ENCODE data around the gene TTPAL. TPM values are rescaled to one million over a fixed set of nuclear protein-coding genes. Genes with fewer than 3 reads are reported as not detected.

Gene TTPAL
- total RNA-seq, 1 donor from 2014 or later = 8.4 TPM

- peak; percentile 10 for DNase-seq (ENCODE audit: low spot score)
Measured at GRCh38 chr20:44442298-44443070, 33.2 kb upstream of the TTPAL start.

- no peak for DNase-seq (ENCODE audit: low spot score)
Measured at GRCh38 chr20:44445742-44446710, 29.6 kb upstream of the TTPAL start.

GRCh38 chr20:44447827-44448419 is 27.8 kb upstream of the TTPAL start:
- DNase-seq (ENCODE audit: low spot score) = no peak

- DNase-seq (ENCODE audit: low spot score) = no peak
Measured at GRCh38 chr20:44448753-44449546, 26.7 kb upstream of the TTPAL start.

- no peak for DNase-seq (ENCODE audit: low spot score)
Measured at GRCh38 chr20:44449864-44450263, 25.8 kb upstream of the TTPAL start.

GRCh38 chr20:44450281-44450889 is 25.3 kb upstream of the TTPAL start:
- no peak for DNase-seq (ENCODE audit: low spot score)

- DNase-seq (ENCODE audit: low spot score) = no peak
Measured at GRCh38 chr20:44450903-44451450, 24.7 kb upstream of the TTPAL start.

GRCh38 chr20:44454306-44454963 is 21.2 kb upstream of the TTPAL start:
- DNase-seq (ENCODE audit: low spot score) = no peak

GRCh38 chr20:44455126-44455525 is 20.5 kb upstream of the TTPAL start:
- no peak for DNase-seq (ENCODE audit: low spot score)

GRCh38 chr20:44456611-44457010 is 19.1 kb upstream of the TTPAL start:
- DNase-seq (ENCODE audit: low spot score) = no peak

GRCh38 chr20:44457016-44457415 is 18.7 kb upstream of the TTPAL start:
- no peak for DNase-seq (ENCODE audit: low spot score)

GRCh38 chr20:44459271-44459670 is 16.4 kb upstream of the TTPAL start:
- no peak for DNase-seq (ENCODE audit: low spot score)

GRCh38 chr20:44460795-44461141 is 14.9 kb upstream of the TTPAL start:
- peak; percentile 38 for DNase-seq (ENCODE audit: low spot score)

- no peak for DNase-seq (ENCODE audit: low spot score)
Measured at GRCh38 chr20:44461142-44461802, 14.4 kb upstream of the TTPAL start.

- DNase-seq (ENCODE audit: low spot score) = no peak
Measured at GRCh38 chr20:44461803-44462174, 13.9 kb upstream of the TTPAL start.

- no peak for DNase-seq (ENCODE audit: low spot score)
Measured at GRCh38 chr20:44463466-44463865, 12.2 kb upstream of the TTPAL start.

- no peak for DNase-seq (ENCODE audit: low spot score)
Measured at GRCh38 chr20:44464514-44464913, 11.2 kb upstream of the TTPAL start.

GRCh38 chr20:44465001-44465560 is 10.6 kb upstream of the TTPAL start:
- DNase-seq (ENCODE audit: low spot score) = no peak

GRCh38 chr20:44467289-44467883 is 8.3 kb upstream of the TTPAL start:
- DNase-seq (ENCODE audit: low spot score) = no peak
